Right lobe of liver (tissue), 4 donors: ENCODE data around the gene PEPD.

Experiments used
- CTCF ChIP-seq, 4 donors: fragments of 200-600 bp in 3 of 4; fragments of 450-650 bp in 1 of 4; IDR thresholded peaks; one replicate each; pipeline versions ENCODE4 v1.5.1 to v1.8.0; 2016 to 2022; ENCODE audit warnings: antibody characterized with exemption in 4 of 4, mild to moderate bottlenecking in 2 of 4
- POLR2A ChIP-seq: fragments of 450-650 bp; IDR thresholded peaks from one replicate; pipeline ENCODE4 v1.6.1; 2017; ENCODE audit warnings: antibody characterized with exemption, mild to moderate bottlenecking
- donor health status: DM: no; HTN: no; CAD: no.
- donor health status: DM: no; HTN: no; CAD: no.
- donor health status: DM: no; HTN: yes; CAD: no.

- TF ChIP-seq CTCF (IDR thresholded peaks at IDR 0.05) (no peak), POLR2A (no peak)
These were observed 60.1 kb downstream of the PEPD start for GRCh38 chr19:33461256-33462111.
